Mesodermal cell (in vitro differentiated cells): ENCODE results near the gene BGLAP.
"Not testable (repeated sequence)": the region's sequence is repeated elsewhere in the genome, so short reads cannot be mapped to it uniquely, and the experiment has no call there.

Source experiments
- H3K27ac ChIP-seq: 2 replicates; pipeline ENCODE4 v1.7.0; 2013; ENCODE audit warnings: mild to moderate bottlenecking, low read depth, low read length, moderate library complexity; ENCODE audit not compliant: severe bottlenecking
- H3K36me3 ChIP-seq: 2 replicates; pipeline ENCODE4 v1.7.1; 2013; ENCODE audit warnings: mild to moderate bottlenecking, low read length, moderate library complexity; ENCODE audit not compliant: control insufficient read depth, insufficient read depth
- H3K4me1 ChIP-seq: one replicate; pipeline ENCODE4 v1.7.1; 2013; ENCODE audit warnings: mild to moderate bottlenecking, low read length; ENCODE audit not compliant: insufficient read depth, control insufficient read depth, poor library complexity, severe bottlenecking
- H3K4me3 ChIP-seq: 2 replicates; pipeline ENCODE4 v1.7.0; 2013; ENCODE audit warnings: low read length, control low read depth, mild to moderate bottlenecking; ENCODE audit not compliant: insufficient read depth, poor library complexity, severe bottlenecking; ENCODE audit errors: extremely low read depth
- H3K9me3 ChIP-seq: 2 replicates; pipeline ENCODE4 v1.7.1; 2013; ENCODE audit warnings: mild to moderate bottlenecking, low read length, moderate library complexity; ENCODE audit not compliant: control insufficient read depth
- WGBS, 2 experiments: methylation state at CpG; one replicate each; pipeline ENCODE4 v1.1.5; 2013; ENCODE audit warnings: missing lambda C conversion rate in 2 of 2; ENCODE audit not compliant: insufficient coverage in 2 of 2; 5-methylcytosine and 5-hydroxymethylcytosine counted together

Gene BGLAP

DNA sequence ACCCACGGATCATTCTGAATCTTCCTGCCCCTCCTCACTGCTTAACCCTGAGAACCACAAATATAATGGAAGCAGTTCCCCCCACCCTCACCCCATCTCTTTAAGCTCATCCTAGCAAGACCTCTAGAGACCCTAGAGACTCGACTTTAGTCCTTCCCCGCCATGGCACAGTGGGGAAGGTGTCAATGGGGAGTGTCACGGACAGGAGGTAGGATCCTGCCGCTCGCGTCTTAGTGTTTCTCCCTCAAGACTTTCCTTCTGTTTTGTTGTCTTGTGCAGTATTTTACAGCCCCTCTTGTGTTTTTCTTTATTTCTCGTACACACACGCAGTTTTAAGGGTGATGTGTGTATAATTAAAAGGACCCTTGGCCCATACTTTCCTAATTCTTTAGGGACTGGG, 29.9 kb upstream of the BGLAP start:
- no peaks in the 10 kb centered on the region for H3K4me1 ChIP-seq
- no peaks in the 10 kb centered on the region for H3K9me3 ChIP-seq
- H3K36me3 ChIP-seq: peaks cover 59% of the 10 kb centered on the region
- H3K27ac ChIP-seq: peak overlapping the region; percentile 46
- peak overlapping the region; percentile 62 for H3K4me3 ChIP-seq
- 94 to 100% methylated on average over 1 to 7 of the region's 9 CpGs for WGBS, 2 experiments

DNA sequence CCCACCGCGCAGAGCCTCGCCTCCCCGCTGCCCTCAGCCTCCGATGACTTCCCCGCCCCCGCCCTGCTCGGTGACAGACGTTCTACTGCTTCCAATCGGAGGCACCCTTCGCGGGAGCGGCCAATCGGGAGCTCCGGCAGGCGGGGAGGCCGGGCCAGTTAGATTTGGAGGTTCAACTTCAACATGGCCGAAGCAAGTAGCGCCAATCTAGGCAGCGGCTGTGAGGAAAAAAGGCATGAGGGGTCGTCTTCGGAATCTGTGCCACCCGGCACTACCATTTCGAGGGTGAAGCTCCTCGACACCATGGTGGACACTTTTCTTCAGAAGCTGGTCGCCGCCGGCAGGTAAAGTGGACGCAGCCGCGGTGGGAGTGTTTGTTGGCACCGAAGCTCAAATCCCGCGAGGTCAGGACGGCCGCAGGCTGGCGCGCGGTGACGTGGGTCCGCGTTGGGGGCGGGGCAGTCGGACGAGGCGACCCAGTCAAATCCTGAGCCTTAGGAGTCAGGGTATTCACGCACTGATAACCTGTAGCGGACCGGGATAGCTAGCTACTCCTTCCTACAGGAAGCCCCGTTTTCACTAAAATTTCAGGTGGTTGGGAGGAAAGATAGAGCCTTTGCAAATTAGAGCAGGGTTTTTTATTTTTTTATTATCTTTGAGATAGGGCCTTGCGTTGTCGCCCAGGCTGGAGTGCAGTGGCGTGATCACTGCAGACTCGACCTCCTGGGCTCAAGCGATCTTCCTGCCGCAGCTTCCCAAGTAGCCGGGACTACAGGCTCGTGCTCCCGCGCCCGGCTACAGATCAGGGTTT, 28.9 kb upstream of the BGLAP start, which contains the start of gene PMF1:
Gene PMF1, plus strand, starts transcription at position 175 of the 811 bp plus-strand sequence. Its CDS starts 9 bp downstream, at position 184.
- Histone ChIP-seq H3K36me3 (peaks cover 54% of the 10 kb centered on the region), H3K27ac (peak within 1 kb of the TSS; percentile 98), H3K4me3 (peak within 1 kb of the TSS; percentile 62), H3K4me1 (no peaks in the 10 kb centered on the region), H3K9me3 (no peaks in the 10 kb centered on the region)
- WGBS, 2 experiments: 0 to 1% methylated on average over 57 of the region's 61 CpGs

DNA sequence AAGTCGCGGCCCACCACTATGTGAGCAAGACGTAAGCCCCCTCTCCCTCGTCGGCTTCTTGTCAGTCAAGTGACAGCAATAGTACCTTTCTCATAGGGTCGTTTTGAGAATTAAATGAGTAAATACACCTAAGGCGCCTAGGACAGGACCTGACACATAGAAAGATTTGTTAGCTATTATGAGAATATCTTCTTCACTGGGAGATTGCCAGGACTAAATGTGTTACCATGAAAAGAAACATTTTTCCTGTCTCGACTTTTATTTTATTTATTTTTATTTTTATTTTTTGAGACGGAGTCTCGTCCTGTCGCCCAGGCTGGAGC, 28.4 kb upstream of the BGLAP start:
- Histone ChIP-seq H3K4me3 (peak overlapping the region; percentile 62), H3K9me3 (no peaks in the 10 kb centered on the region), H3K4me1 (no peaks in the 10 kb centered on the region), H3K36me3 (peaks cover 51% of the 10 kb centered on the region), H3K27ac (peak overlapping the region; percentile 98)
- 40 to 44% methylated on average over 1 to 5 of the region's 11 CpGs for WGBS, 2 experiments

DNA sequence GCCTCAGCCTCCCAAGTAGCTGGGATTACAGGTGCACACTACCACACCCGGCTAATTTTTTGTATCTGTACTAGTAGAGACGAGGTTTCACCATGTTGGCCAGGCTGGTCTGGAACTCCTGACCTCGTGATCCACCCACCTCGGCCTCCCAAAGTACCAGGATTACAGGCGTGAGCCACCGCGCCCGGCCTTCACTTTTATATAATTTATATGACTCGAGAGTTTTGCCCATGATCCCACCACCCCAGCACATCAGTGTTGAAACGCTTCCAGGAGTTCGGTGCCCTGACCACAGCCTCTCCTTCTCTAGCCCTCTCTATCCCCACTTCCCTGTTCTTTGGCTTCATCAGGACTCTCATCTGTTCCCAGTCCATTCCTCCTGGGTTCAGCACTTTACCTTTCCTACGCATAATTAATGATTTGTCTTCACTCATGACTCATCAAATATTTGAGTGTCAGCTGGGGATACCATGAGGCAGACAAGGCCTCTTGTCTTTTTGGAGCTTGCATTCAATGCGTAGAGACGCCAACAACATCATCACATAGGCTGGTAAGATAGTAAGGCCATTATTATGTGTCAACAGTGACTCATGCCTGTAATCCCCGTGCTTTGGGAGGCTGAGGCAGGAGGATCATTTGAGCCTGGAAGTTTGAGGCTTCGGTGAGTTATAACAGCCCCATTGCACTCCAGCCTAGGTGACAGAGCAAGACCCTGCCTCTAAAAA, 27.8 kb upstream of the BGLAP start:
- H3K4me1 ChIP-seq: no peaks in the 10 kb centered on the region
- WGBS, 2 experiments: 94 to 95% methylated on average over 9 to 15 of the region's 16 CpGs
- H3K36me3 ChIP-seq: peaks cover 45% of the 10 kb centered on the region
- H3K4me3 ChIP-seq: peak overlapping the region; percentile 62
- H3K9me3 ChIP-seq: no peaks in the 10 kb centered on the region
- peak overlapping the region; percentile 98 for H3K27ac ChIP-seq

DNA sequence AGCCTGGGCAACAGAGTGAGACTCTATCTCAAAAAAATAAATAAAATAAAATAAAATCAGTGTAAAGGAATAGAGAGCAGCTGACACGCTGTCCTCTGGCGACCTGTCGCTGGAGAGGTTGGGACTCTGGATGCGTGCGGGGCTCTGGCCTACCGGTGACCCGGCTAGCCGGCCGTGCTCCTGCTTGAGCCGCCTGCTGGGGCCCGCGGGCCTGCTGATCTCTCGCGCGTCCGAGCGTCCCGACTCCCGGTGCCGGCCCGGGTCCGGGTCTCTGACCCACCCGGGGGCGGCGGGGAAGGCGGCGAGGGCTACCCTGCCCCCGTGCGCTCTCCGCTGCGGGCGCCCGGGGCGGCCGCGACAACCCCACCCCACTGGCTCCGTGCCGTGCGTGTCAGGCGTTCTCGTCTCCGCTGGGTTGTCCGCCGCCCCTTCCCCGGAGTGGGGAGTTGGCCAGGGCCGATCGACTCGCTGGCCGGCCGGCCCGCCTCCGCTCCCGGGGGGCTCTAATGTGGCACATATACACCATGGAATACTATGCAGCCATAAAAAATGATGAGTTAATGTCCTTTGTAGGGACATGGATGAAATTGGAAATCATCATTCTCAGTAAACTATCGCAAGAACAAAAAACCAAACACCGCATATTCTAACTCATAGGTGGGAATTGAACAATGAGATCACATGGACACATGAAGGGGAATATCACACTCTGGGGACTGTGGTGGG, 25.5 kb upstream of the BGLAP start:
- H3K4me3 ChIP-seq, H3K4me1 ChIP-seq, H3K27ac ChIP-seq, H3K9me3 ChIP-seq: not testable (repeated sequence)
- peaks cover 36% of the 10 kb centered on the region for H3K36me3 ChIP-seq
- 95 to 96% methylated on average over 42 to 45 of the region's 55 CpGs for WGBS, 2 experiments

DNA sequence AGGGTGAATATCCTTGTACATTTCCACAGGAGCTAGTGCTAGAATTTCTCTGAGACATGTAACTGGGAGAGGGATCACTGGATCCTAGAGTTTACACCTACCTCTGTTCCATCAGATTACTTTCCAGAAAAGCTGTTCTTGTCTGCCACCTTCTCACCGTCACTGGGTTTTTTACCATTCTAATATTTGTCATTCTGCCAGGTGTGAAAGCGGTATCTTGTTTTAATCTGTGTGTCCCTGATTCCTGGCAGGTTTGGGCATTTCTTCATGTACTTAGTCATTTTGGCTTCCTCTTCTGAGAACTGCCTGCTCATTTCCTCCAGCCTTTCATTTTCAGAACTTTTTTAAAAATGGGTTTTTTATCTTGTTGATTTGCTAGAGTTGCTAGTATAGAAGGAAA, 24.1 kb upstream of the BGLAP start:
- no peak overlapping the region for H3K4me3 ChIP-seq
- WGBS, 2 experiments: 93% methylated on average over 2 of the region's 2 CpGs; no CpG with 5 or more reads in 1 of the 2 experiments
- no peaks in the 10 kb centered on the region for H3K9me3 ChIP-seq
- peaks cover 43% of the 10 kb centered on the region for H3K36me3 ChIP-seq
- H3K27ac ChIP-seq: peak overlapping the region; percentile 5
- H3K4me1 ChIP-seq: no peaks in the 10 kb centered on the region

DNA sequence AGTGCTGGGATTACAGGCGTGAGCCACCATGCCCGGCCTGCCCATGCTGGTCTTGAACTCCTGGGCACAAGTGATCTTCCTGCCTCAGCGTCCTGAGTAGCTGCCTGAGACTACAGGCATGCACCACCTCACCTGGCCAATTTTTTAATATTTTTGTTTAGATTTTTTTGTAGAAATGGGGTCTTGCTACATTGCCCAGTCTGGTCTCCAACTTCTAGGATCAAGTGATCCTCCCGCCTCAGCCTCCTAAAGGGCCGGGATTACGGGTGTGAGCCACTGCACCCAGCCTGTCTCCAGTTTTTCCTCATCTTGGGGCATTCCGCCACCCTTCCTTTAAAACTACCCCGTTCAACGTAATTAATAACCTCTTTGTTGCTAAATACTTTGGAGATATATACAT, 21.8 kb upstream of the BGLAP start:
- Histone ChIP-seq H3K27ac (no peak overlapping the region), H3K4me3 (no peak overlapping the region), H3K9me3 (no peaks in the 10 kb centered on the region), H3K4me1 (peaks cover under 1% of the 10 kb centered on the region), H3K36me3 (peaks cover 46% of the 10 kb centered on the region)
- WGBS, 2 experiments: 100% methylated on average over 4 to 7 of the region's 9 CpGs

DNA sequence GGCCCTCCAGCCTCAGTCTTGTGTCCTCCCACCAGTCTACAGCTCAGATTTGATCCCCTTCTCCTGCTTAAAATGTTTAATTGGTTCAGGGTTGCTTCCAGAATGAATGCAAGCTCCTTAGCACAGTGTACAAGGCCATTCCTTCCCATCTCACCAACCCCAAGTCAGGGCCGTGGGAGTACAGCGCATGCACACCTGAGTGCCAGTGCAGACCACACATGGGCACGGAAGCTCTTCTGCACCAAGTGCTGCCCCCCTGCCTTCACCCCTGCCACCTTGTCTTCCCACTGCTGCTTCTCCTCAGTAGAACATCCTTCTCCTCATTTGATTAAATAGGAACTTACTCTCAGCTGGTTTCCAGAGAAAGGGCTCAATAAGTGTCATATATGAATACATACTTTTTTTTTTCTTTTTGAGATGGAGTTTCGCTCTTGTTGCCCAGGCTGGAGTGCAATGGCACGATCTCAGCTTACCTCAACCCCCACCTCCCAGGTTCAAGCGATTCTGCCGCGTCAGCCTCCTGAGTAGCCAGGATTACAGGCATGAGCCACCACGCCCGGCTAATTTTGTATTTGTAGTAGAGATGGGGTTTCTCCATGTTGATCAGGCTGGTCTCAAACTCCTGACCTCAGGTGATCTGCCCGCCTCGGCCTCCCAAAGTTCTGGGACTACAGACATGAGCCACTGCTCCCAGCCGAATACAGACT, 19.8 kb upstream of the BGLAP start:
- Histone ChIP-seq H3K9me3 (no peaks in the 10 kb centered on the region), H3K4me1 (peaks cover 4% of the 10 kb centered on the region), H3K27ac (no peak overlapping the region), H3K4me3 (no peak overlapping the region), H3K36me3 (peaks cover 53% of the 10 kb centered on the region)
- 87 to 95% methylated on average over 6 to 7 of the region's 13 CpGs for WGBS, 2 experiments

DNA sequence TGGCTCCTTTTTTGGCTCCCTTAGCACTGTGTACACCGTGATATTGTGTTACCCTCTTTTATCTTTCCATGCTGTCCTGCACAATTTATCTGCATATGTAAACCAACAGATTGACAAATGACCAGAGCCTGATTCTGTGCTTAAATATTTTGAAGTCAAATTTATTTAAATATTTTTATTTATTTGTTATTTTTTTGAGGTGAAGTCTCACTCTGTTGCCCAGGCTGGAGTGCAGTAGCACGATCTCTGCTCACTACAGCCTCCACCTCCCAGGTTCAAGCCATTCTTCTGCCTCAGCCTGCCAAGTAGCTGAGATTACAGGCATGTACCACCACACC, 16.3 kb upstream of the BGLAP start:
- Histone ChIP-seq H3K27ac (no peak overlapping the region), H3K4me3 (no peak overlapping the region), H3K4me1 (peaks cover 4% of the 10 kb centered on the region), H3K36me3 (peaks cover 61% of the 10 kb centered on the region), H3K9me3 (no peaks in the 10 kb centered on the region)
- WGBS, 2 experiments: 0% methylated on average over 1 of the region's 2 CpGs; no CpG with 5 or more reads in 1 of the 2 experiments

DNA sequence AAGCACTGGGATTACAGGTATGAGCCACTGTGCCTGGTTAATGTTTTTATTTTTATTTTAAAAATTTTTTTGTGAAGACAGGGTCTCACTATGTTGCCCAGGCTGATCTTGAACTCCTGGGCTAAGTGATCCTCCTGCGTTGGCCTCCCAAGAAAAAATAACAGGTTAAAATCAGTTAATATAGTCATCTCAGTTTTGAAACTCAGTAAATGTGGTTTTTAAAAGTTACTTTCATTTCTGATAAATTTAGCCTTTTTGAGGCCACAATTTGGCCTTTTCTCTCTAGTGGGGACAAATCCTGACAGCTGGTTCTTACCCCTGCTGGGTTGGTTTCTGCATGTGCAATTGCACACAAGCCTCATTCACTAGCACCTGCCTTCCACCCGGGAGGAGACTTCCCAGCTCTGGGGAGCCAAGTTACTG, 15.9 kb upstream of the BGLAP start:
- Histone ChIP-seq H3K9me3 (no peaks in the 10 kb centered on the region), H3K4me3 (no peak overlapping the region), H3K36me3 (peaks cover 57% of the 10 kb centered on the region), H3K27ac (no peak overlapping the region), H3K4me1 (peaks cover 4% of the 10 kb centered on the region)
- no CpG with 5 or more reads among the region's 2 CpGs for WGBS, 2 experiments
